ENCODE data around the gene THAP9. TPM values are rescaled to one million over a fixed set of nuclear protein-coding genes. Genes with fewer than 3 reads are reported as not detected.
A peak's percentile ranks its signal among the peaks of the same experiment; 100 is the strongest.

The THAP9 gene
- total and polyA plus RNA-seq, 2 experiments from 2014 or later = 4.4 to 23.8 TPM

DNA sequence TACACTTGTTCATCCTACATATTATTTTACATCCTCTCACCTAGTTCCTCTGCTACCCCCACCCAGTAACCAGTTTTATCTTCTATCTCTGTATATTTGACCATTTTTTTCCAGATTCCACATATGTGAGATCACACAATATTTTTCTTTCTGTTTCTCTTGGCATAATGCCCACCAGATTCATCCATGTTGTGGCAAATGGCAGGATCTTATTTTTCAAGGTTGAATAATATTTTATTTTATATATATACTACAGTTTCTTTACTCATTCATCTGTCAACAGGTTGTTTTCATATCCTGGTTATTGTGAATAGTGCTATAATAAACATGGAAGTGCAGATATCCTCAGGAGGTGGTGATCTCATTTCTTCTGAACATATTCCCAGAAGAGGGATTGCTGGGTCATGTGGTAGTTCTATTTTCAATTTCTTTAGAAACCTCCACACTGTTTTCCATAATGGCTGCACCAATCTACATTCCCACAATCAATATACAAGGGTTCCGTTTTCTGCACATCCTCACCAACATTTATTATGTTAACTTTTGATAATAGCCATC lies 48.2 kb downstream of the THAP9 start:
- peak in 1 of 2 donors; percentile 39 for DNase-seq (ENCODE audit: low read depth in 1 of 2, low spot score in 1 of 2)
- no peaks in the 10 kb centered on the region for H3K9me3 ChIP-seq (ENCODE audit: low read depth)
- peaks cover 8% of the 10 kb centered on the region for H3K36me3 ChIP-seq
- no peaks in the 10 kb centered on the region for H3K27me3 ChIP-seq
- H3K27ac ChIP-seq = no peak overlapping the region
- H3K4me1 ChIP-seq (ENCODE audit: low read depth) = no peaks in the 10 kb centered on the region
- no peak overlapping the region for H3K4me3 ChIP-seq
- TF ChIP-seq, protein P1, sequence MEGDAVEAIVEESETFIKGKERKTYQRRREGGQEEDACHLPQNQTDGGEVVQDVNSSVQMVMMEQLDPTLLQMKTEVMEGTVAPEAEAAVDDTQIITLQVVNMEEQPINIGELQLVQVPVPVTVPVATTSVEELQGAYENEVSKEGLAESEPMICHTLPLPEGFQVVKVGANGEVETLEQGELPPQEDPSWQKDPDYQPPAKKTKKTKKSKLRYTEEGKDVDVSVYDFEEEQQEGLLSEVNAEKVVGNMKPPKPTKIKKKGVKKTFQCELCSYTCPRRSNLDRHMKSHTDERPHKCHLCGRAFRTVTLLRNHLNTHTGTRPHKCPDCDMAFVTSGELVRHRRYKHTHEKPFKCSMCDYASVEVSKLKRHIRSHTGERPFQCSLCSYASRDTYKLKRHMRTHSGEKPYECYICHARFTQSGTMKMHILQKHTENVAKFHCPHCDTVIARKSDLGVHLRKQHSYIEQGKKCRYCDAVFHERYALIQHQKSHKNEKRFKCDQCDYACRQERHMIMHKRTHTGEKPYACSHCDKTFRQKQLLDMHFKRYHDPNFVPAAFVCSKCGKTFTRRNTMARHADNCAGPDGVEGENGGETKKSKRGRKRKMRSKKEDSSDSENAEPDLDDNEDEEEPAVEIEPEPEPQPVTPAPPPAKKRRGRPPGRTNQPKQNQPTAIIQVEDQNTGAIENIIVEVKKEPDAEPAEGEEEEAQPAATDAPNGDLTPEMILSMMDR (IDR thresholded peaks at IDR 0.05; ENCODE audit: low read depth, low read length) = no peak

DNA sequence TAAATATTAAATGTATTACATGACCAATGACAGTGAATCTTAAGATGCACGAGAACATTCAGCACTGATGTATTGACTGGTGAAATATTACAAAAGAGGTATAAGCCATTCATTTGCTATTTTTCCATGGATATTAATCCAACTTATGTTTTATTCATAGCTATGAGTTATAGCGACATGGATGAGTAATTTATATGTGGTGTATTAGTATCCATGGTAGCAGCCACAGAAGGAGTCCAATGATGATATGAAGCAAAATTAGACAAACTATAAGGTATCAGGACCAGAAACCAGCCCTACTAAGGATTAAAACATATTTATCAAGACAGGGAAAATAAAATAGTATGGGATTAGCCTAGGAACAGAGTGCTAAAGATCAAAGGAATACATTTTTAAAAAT lies 50.7 kb downstream of the THAP9 start:
- no peak for DNase-seq (ENCODE audit: low read depth in 1 of 2, low spot score in 1 of 2)
- H3K27me3 ChIP-seq = no peaks in the 10 kb centered on the region
- TF ChIP-seq, protein P1 (IDR thresholded peaks at IDR 0.05; ENCODE audit: low read depth, low read length) = no peak
- H3K4me3 ChIP-seq = no peak overlapping the region
- H3K36me3 ChIP-seq = peaks cover 2% of the 10 kb centered on the region
- H3K27ac ChIP-seq = no peak overlapping the region
- no peaks in the 10 kb centered on the region for H3K9me3 ChIP-seq (ENCODE audit: low read depth)
- no peaks in the 10 kb centered on the region for H3K4me1 ChIP-seq (ENCODE audit: low read depth)

DNA sequence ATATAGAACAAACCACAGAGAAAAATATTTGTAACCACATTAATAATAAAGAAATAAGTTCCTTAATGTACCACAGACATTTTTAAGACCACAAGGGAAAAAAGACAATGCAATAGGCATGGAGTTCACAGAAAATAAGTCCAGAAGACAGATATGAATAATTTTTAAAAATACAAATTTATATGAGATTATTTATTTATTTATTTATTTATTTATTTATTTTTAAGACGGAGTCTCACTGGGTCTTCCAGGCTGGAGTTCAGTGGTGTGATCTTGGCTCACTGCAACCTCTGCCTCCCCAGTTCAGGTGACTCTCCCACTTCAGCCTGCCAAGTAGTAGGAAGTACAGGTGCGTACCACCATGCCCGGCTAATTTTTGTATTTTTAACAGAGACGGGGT lies 53.7 kb downstream of the THAP9 start:
- Histone ChIP-seq H3K36me3 (no peaks in the 10 kb centered on the region), H3K27ac (no peak overlapping the region), H3K9me3 (ENCODE audit: low read depth) (no peaks in the 10 kb centered on the region), H3K4me1 (ENCODE audit: low read depth) (no peaks in the 10 kb centered on the region), H3K4me3 (no peak overlapping the region), H3K27me3 (no peaks in the 10 kb centered on the region)
- TF ChIP-seq, protein P1 (IDR thresholded peaks at IDR 0.05; ENCODE audit: low read depth, low read length) = no peak
- DNase-seq (ENCODE audit: low read depth in 1 of 2, low spot score in 1 of 2) = no peak

DNA sequence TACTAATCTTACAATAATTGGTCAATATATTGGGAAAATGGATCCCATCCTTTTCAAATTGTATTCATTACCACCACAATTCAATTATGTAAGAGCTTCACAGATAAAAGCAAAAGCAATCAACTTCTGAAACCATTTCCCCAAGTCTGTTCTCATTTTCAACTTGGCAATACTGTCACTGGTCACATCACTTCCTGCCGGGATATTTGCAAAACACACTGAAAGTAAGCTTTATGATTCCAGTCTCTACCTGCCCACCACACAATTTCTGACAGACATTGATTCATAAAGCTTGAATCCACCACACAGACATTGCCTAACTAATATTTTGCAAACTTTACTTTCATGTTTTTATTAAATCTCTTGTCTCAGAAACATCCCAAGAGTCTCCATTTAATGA lies 56.5 kb downstream of the THAP9 start:
- Histone ChIP-seq H3K4me1 (ENCODE audit: low read depth) (no peaks in the 10 kb centered on the region), H3K4me3 (no peak overlapping the region), H3K27ac (no peak overlapping the region), H3K27me3 (no peaks in the 10 kb centered on the region), H3K9me3 (ENCODE audit: low read depth) (no peaks in the 10 kb centered on the region), H3K36me3 (no peaks in the 10 kb centered on the region)
- no peak for DNase-seq (ENCODE audit: low read depth in 1 of 2, low spot score in 1 of 2)
- TF ChIP-seq, protein P1 (IDR thresholded peaks at IDR 0.05; ENCODE audit: low read depth, low read length) = no peak

DNA sequence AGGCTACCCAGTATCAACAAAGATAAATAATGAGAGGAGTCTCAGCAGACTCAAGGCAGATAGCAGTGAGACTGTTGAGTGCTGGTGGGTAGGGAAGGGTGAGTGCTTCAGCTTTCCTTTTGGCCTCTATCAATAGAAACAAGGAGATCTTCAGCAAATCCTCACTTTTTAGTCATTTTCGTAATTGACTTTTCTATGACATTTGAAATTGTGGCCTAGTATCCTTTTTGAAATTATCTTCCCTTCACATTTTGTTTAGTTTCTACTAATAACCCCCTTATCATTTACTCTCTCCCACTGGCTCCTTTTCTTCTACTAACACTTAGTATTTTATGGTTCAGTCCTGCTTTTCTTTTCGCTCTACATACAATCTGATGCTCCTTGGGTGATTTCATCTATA lies 65.2 kb downstream of the THAP9 start:
- H3K4me1 ChIP-seq (ENCODE audit: low read depth) = peaks cover 12% of the 10 kb centered on the region
- no peak for DNase-seq (ENCODE audit: low read depth in 1 of 2, low spot score in 1 of 2)

More for the DNA sequence above, 65.2 kb downstream of the THAP9 start:
- H3K4me3 ChIP-seq = no peak overlapping the region
- TF ChIP-seq, protein P1 (IDR thresholded peaks at IDR 0.05; ENCODE audit: low read depth, low read length) = no peak
- peaks cover 5% of the 10 kb centered on the region for H3K36me3 ChIP-seq
- H3K27ac ChIP-seq = peak overlapping the region; percentile 4
- no peaks in the 10 kb centered on the region for H3K27me3 ChIP-seq
- no peaks in the 10 kb centered on the region for H3K9me3 ChIP-seq (ENCODE audit: low read depth)
